SJSA1 (cell line): ENCODE results near the gene CFAP251. TPM values are rescaled to one million over a fixed set of nuclear protein-coding genes. Genes with fewer than 3 reads are reported as not detected.

ENCODE experiments used
- DNase-seq, 2 experiments: peaks; one replicate each; pipeline ENCODE4 v3.0.0-alpha.2; 2015 to 2020; ENCODE audit warnings: low spot score in 2 of 2, low read depth in 1 of 2
- H3K27ac ChIP-seq: fragments of 250-450 bp; sonication (Bioruptor Pico); 2 replicates; pipeline ENCODE4 v1.5.1; 2020; ENCODE audit warnings: mild to moderate bottlenecking, moderate library complexity
- H3K27me3 ChIP-seq: fragments of 250-450 bp; sonication (Bioruptor Pico); replicated peaks from 2 replicates; pipeline ENCODE4 v1.5.1; 2020; ENCODE audit warnings: mild to moderate bottlenecking, moderate library complexity
- H3K36me3 ChIP-seq: fragments of 250-450 bp; sonication (Bioruptor Pico); 2 replicates; pipeline ENCODE4 v1.5.1; 2020; ENCODE audit warnings: mild to moderate bottlenecking
- H3K4me1 ChIP-seq: fragments of 250-450 bp; sonication (Bioruptor Pico); replicated peaks from 2 replicates; pipeline ENCODE4 v1.6.1; 2021; ENCODE audit warnings: mild to moderate bottlenecking
- H3K4me3 ChIP-seq: fragments of 250-450 bp; sonication (Bioruptor Pico); 2 replicates; pipeline ENCODE4 v1.5.1; 2020; ENCODE audit warnings: mild to moderate bottlenecking
- H3K9me3 ChIP-seq: fragments of 250-450 bp; sonication (Bioruptor Pico); replicated peaks from 2 replicates; pipeline ENCODE4 v1.5.1; 2020; ENCODE audit warnings: mild to moderate bottlenecking
- total RNA-seq: library from RNA; depleted of rRNA; stranded (reverse); fragments of >200 nt; shearing (Covaris generic); gene quantifications from 2 replicates; pipeline ENCODE4 v1.2.3, GENCODE V29; 2014; rRNA removed

The CFAP251 gene
- total RNA-seq, 1 experiment from 2014 or later, result 10.2 TPM

DNA sequence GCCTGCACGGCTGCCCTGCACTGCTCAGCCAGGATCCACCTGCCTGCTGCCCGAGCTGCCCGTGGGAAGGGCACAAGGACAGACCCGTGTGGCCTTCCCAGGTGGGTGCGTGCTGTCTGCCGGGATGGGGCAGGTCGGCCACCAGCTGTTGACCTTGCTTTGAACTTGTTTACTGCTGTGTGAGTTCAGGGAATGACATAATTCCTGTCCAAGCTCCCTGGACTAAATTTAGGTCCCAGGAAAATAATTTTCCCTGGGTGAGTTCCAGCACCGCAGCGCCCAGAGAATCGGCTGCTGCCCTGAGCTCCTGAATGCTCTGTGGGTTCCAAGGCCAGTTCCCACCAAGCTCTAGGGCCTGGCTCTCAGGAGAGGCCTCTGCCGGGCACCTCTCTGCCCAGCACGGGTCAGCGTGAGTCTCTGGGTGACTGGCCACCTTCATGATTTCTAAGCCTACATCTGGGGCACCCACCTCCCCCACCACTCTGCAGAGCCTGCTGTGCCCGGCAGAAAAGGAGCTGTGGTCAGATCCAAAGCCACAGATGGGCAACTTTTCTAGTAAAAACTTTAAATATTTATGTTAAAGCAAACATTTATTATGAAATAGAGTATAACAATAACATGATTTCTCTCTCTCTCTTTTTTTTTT, 133.0 kb downstream of the CFAP251 start:
- Histone ChIP-seq H3K27me3 (no peaks in the 10 kb centered on the region), H3K27ac (no peak overlapping the region), H3K9me3 (no peaks in the 10 kb centered on the region), H3K4me3 (no peak overlapping the region), H3K36me3 (peaks cover 9% of the 10 kb centered on the region; the same call in 1 of the 2 replicates), H3K4me1 (peaks cover 13% of the 10 kb centered on the region)
- peak in 1 of 2 experiments; percentile 31 for DNase-seq

DNA sequence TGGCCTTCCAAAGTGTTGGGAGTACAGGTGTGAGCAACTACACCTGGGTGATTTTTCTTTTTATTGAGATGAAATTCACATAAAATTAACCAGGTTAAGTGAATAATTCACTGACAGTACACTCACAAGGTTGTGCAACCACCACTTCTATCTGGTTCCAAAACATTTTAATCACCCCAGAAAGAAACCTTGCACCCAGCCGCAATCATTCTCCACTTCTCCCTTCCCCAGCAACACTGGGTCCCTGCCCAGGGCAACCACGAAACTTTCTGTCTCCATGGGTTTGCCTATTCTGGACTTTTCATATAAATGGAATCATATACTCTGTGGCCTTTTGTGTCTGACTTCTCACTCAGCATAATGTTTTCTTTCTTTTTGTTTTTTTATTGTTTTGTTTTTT, 133.9 kb downstream of the CFAP251 start:
- Histone ChIP-seq H3K36me3 (peaks cover 9% of the 10 kb centered on the region; the same call in 1 of the 2 replicates), H3K9me3 (no peaks in the 10 kb centered on the region), H3K4me3 (no peak overlapping the region), H3K27ac (no peak overlapping the region), H3K4me1 (peaks cover 13% of the 10 kb centered on the region), H3K27me3 (no peaks in the 10 kb centered on the region)
- DNase-seq, result no peak

Other genes with a start within 250 kb of the CFAP251 start
- 0.72 TPM in 1 of 2 replicates, not detected in the other for gene MORN3, start 248.9 kb upstream of the CFAP251 start, total RNA-seq
- gene TMEM120B, start 205.8 kb upstream of the CFAP251 start, total RNA-seq, result 6.5 and 14.0 TPM in 2 replicates
- 1.6 and 4.0 TPM in 2 replicates for gene RHOF, start 124.9 kb upstream of the CFAP251 start, total RNA-seq
- gene SETD1B, start 114.6 kb upstream of the CFAP251 start, total RNA-seq, result 1.3 and 1.7 TPM in 2 replicates
- 0.11 TPM in 1 of 2 replicates, not detected in the other for gene HPD, start 59.7 kb upstream of the CFAP251 start, total RNA-seq
- gene PSMD9, start 29.8 kb upstream of the CFAP251 start, total RNA-seq, result 63.4 and 150 TPM in 2 replicates
- gene BCL7A, start 103.3 kb downstream of the CFAP251 start, total RNA-seq, result 1.5 and 6.4 TPM in 2 replicates
- gene MLXIP, start 160.2 kb downstream of the CFAP251 start, total RNA-seq, result 11.1 and 13.5 TPM in 2 replicates